GM18870 (cell line): ENCODE results near the gene TSHZ2.

Experiments used
- ATAC-seq: cut with Tn5 transposase; IDR thresholded peaks from one replicate; pipeline ENCODE4 v1.9.1; 2021; ENCODE audit warnings: moderate library complexity; ENCODE audit not compliant: unreplicated experiment

The TSHZ2 gene

DNA sequence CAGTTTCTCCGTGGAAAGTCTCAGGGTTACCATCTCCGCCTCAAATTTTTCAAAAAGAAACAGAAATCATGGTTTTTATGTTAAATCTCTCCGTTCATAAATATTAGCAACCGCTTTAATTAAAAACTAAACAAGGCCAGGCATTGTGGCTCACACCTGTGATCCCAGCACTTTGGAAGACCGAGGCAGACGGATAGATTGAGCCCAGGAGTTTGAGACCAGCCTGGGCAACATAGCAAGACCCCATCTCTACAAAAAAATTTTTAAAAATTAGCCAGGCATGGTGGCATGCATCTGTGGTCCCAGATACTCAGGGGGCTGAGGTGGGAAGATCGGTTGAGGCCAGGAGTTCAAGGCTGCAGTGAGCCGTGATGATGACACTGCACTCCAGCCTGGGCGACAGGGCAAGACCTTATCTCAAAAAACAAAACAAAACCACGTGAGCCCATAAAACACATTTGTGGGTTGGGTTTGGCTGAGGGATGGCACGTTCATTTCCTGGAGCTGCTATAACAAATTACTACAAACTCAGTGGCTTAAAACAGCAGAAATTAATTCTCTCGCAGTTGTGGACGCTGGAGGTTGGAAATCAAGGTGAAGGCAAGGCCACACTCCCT lies 398.3 kb downstream of the TSHZ2 start:
- no peak for ATAC-seq

DNA sequence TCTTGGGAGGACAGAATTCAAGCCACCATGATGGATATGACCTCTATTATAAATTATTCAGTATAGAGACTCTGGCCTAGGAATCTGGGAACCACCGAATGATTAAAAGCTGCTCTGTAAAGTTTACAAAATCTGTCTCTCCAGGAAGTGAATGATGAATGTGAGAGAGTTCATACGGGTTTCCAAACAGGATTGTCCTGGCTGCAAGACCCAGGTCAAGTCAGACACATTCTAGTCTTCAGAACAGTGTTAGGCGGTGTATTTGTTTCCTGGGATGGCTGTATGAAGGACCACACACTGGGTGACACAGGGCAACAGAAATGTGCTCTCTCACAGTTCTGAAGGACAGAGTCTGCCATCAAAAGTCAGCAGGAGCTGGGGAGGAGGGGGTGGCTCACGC lies 399.1 kb downstream of the TSHZ2 start:
- ATAC-seq: no peak

DNA sequence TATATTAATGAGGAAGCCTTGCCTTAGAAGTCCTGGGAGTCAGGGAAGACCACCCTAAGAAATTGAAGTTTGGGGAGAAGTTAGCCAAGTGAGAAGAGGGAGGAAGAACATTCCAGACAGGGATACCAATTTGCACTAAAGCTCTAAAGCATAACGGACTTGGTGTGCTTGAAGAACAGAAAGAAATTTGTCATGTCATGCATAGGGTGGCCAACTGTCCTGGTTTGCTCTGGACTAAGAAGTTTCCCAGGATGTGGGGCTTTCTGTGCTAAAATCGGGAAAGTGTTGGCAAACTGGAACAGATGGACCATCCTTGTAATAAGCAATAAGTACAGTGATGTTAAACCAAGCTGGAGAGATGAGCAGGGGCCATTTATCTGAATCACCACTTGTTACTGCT lies 403.9 kb downstream of the TSHZ2 start:
- ATAC-seq: no peak

DNA sequence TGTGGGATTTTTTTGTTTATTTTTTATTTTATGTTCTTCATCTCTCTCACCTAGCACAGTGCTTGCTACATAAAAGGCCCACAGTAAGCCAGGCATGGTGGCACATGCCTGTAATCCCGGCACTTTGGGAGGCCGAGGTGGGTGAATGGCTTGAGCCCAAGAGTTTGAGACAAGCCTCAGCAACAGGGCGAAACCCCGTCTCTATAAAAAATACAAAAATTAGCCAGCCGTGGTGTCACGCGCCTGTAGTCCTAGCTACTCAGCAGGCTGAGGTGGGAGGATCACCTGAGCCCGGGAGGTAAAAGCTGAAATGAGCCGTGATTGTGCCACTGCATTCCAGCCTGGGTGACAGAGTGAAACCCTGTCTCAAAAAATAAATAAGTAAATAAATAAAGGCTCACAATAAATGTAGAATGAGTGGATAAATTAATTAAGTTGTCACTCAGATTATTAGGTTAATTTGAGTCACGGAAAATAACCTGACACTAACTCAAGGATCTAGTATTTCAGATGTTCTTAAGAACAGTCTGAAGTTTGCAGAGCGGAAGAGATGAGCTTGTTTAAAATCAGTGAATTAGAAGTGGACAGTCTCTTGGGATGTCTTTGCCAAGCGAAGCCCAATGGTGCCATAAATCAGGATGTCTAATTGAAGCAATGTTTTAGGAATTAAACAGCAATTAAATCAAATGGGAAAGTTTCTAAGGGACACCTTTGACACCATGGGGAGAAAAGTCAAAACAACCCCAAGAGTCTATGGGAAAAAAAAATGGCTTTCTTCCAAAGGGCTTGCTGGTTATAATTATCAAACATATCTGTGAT lies 407.1 kb downstream of the TSHZ2 start:
- no peak for ATAC-seq

DNA sequence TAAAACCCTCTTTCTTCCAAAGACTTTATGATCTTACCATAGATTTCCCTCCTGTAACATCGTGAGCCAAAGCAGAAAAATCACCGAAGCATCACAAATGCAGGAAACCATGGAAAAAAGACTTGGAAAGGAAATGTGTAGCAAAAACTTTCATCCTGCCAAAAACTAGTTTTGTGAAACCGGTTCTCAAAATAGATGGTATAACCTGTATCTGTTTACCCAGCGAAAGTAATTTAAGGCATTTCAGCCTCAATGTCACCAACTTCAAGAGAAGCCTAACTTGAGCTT lies 407.6 kb downstream of the TSHZ2 start:
- ATAC-seq: no peak

DNA sequence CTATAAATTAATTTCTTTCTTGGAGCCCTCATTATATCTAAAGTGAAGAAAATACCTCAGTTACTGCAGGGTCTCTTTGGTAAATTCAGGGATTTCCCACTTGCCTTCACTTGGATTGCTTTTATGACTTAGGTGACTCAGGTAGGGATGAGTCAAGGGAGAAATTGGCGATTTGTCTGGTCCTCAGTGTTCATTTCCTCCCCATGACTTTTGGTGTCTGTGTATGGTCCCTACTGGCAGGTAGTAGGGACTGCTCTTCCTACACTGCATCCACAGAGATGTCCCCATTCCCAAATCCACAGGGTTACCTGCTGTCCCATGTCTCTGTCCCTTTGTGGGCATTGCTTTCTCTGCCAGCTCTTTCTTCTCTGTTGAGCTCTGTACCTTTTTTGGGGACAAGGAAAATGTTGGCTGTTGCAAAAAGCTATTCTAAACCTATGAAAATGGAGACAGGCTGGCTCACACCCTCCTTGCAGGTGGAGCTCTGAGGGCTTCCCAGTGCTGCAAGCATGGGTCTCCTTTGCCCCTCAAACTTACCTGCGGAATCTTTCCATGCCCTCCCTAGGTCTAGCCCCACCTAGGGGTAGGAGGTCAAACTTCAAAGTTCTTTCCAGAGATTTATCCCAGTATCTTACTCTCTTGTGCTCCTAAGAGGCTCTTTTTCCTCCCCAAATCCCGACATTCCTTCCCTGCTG lies 409.6 kb downstream of the TSHZ2 start:
- ATAC-seq: no peak

DNA sequence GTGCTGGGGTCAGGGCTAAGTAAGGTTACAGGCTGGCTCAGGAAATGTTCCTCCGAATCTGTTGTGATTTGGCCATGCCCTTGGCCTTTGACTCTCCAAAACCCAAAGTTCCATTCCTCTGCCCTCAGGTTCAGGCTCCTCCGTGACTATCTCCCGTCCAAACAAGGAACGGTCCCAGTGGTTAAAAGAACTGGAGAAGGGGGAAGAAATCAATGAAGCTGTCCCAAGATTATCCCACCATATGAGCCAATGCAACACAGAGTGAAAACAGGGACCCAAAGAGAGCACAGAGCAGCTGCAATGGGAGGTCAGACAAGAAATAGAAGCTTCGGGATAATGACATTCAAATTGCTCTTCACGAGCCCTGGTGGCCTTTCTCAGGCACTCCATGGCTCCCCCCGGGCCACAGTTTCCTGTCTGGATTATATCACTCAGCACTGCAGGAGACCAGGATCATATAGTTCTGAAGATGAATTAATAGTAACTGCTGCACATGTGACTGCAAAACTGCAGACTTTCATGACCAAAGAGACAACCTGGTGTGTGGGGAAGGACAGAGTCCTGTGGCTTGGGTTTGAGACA lies 410.2 kb downstream of the TSHZ2 start:
- no peak for ATAC-seq

DNA sequence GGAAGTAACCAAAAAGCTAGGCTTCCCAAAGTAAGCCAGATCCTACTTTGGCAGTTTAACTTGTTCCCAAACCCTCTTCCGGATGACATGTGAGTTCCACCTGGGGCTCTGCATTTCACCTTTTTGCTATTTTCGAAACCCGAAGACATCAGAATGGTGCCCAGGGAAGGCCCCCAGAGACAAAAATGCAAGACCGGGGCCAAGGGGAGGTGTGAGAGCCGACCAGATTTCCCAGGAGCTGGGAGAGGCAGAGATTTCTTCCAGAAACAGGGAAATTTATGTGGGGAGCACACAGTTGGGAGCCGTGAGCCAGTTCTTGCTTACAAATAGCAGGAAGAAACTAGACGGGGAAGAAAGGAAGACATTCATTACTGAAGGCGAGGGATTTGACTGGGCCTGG lies 411.8 kb downstream of the TSHZ2 start:
- ATAC-seq: no peak

DNA sequence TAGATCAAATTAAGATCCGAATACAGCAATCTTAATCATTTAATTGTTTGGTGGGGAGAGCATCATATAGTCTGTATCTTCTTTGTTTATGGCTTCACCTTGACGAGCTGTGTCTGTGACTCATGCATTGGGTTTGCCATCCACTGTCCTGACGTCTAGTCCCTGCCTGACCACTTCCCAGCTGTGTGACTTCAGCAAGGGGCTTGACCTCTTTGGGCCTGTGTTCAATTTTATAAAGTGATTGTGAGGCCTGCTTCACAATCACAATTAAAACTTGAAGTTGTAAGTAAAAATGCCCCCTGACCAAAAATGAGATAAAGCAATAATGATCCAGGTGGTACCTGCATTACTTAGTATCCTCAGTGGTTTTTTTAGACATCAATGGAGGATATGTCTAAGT lies 412.2 kb downstream of the TSHZ2 start:
- no peak for ATAC-seq

DNA sequence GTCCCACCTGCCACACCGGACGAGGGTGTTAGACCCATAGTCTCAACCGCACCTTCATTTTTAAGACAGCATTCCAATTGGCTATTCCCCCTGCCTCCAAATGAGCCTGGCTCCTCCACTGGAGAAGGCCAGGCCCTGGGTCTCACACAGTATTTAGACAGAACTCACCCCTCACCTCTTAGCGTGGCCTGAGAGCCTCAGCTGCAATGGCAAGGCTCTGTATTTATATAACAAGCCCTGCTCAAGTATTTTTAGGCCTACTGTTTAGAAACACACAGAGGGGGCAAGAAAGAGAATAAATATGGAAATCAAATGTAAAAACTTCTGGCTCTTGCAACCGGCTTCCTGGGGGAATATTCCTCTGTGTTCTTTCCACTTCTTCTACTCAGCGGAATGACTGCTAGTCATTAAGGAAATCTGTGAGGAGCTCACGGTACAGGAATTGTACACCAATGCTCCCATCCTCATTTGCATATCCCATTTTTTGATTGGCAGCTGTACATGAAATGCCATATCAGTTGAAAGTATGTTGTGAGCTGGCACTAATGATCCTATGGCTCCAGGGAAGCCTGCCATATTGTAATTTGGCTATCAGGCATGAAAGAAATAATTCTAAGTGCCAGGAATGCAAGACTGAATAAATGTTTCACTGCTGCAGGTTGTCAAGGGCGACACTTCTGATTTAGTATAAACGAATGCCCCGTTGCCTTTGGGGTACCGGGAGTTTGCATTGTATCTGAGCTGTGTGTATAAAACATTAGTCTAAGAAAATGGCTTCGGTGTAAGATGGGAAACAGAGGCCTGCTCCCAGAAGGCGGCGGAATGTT lies 414.0 kb downstream of the TSHZ2 start:
- ATAC-seq: no peak

DNA sequence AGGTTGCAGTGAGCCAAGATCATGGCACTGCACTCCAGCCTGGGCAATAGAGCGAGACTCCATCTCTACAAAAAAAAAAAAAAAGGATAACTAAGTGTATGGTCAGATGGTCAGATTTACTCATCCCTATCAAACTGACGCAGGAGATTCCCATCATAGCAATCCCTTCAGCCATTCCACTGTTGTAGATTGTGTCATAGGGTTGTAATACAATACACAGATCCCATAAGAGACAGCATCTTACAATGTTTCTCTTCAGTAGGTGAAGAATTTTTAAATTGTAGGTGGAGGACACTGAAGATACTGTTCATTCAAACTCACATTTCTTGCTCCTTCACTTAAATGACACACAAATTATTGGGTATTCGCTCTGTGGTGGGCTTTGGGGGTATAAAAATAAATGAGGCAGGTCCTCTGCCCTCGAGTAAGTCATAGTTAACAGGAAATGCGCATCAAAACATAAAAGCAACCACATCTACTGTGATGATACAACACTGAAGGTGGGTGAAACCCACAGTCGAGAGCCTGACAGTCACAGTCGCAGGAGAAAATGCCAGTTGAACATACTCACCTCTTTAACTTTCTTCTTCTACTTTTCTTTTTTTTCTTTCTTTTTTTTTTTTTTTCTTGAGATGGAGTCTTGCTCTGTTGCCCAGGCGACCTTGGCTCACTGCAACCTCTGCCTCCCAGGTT lies 416.0 kb downstream of the TSHZ2 start:
- no peak for ATAC-seq

DNA sequence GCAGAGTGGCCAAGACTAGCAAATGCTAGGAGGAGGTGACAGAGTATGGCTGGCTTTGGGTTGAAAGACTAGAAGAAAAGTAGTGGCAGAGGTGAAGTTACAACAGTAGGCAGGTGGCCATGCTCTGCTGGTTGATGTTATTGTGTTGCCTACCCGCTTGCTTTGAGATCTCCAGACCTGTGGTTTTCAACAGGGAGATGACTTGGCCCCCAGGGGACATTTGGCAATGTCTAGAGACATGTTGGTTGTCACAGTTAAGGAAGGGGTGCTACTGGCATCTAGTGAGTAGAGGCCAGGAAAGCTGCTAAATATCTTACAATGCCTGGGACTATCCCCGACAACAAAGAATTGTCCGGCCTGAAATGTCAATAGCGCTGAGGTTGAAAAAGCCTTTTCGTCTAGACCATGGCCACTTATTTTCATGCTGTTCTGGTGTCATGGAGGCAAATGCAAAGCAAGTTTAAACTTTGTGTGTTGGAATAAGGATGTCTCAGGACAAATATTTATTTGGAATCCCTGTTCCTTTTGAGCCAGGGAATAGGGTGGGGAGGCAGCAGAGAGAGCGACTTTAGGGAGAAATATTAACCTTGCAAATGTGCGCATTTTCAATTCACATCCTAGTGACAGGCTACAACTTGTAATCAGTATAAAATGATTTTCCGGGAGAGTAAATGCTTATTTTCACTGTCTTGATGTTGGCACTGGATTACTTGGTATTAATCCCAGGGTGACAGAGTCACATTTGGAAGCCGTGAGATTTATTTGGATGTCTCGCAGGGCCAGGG lies 417.6 kb downstream of the TSHZ2 start:
- no peak for ATAC-seq

DNA sequence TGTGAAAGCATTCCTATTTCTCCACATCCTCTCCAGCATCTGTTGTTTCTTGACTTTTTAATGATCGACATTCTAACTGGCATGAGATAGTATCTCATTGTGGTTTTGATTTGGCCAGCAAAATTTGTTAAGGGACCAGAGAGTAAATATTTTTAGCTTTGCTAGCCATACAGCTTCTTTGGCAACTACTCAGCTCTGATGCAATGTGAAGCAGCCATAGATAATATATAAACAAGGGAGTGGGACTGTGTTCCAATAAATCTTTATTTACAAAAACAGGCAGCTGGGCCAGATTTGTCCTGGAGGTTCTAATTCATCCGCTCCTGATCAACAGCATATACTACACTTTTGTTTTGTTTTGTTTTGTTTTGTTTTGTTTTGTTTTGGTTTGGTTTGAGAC lies 418.6 kb downstream of the TSHZ2 start:
- ATAC-seq: no peak

DNA sequence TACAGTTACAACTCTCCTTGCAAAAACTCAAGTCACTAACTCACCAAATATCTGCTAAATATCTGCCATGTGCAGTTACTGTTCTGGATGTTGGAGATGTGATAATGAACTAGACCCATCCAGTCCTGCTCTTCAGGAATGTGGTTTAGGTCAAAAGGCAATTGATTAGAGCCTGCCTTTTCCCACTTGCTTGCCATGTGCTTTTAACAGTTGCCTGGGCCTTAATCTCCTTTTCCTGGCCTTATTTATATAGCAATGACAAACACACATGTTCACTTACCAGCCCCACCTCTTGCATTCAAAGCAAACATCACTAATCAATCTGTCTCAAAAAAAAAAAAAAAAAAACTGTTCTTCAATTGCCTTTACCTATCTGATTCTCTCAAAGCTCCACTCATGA lies 422.3 kb downstream of the TSHZ2 start:
- ATAC-seq: no peak

DNA sequence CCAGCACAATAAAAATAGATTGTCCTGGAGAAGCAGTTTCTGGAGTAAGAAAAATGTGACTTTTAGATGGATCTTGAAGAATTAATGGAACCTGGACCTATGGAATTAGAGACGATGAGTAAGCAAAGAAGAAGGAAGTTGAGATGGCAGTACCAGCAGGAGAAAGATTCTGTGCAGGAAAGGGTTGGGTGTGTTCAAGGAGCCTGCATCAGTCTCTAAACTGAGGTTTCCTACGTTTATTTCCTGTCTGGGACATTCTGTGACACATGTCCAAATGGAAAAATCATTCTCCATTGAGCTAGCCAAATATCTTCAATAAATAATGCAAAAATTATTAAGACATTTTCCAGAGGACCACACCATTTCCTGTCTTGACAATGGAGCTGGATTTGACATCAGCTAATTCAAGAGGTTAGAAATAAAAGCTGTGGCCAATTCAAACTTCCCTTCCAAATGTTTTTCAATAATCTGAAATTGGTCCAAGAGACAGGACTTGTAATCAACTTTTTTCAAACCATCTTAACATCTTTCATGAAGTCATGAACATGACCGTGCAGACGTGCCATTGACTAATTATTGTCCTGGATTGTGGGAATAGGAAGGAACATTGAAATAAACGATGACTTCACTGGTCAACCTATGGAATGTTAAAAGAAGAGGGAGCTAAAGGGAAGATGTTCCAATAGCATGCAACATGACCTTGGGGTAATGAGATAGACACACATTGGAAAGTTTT lies 423.2 kb downstream of the TSHZ2 start:
- ATAC-seq: no peak

DNA sequence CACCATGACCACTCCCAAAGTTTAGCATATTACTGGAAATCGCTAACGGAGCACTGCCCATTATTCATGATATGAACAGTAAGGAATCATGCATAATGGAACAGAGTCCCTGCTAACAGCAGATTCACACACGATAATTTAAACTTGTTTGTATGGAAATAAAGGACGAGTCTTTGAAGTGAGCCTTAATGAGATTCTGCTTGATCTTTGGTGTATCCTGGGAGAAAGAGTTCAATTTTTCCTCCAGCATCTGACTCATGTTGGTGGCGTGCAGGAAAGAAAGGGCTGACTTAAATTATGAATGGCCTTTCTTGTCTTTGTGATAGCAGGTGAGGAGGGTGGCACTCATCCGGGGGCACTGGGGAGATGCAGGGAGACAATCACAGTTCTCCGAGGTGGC lies 426.9 kb downstream of the TSHZ2 start:
- no peak for ATAC-seq

DNA sequence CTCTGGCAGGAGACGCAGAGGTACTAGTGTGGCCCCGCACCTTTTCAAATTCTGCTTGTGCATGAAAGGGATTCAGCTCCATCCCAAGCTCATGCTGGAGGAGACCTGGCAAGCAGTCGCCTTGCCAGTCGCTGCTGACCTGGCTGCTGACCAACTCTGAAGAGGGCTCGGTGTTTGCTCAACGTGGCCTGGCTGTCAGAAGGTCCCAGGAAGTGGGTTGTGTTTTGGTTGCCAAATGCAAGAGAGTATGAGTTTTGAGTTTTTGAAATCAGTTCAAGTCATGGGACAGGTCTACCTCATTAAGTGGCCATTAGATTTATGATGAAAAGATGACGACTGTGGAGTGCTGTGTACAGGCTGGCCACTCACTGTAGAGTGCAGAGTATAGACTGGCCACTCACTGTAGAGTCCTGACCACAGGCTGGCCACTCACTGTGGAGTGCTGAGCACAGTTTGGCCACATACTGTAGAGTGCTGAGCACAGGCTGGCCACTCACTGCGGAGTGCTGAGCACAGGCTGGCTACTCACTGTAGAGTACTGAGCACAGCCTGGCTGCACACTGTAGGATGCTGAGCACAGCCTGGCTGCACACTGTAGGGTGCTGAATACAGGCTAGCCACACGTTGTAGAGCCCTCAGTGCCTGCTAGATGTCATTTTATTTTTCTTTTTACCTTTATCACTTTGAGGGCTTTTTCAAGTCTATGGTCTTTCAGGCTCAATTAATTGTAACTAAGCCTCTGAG lies 427.6 kb downstream of the TSHZ2 start:
- no peak for ATAC-seq

DNA sequence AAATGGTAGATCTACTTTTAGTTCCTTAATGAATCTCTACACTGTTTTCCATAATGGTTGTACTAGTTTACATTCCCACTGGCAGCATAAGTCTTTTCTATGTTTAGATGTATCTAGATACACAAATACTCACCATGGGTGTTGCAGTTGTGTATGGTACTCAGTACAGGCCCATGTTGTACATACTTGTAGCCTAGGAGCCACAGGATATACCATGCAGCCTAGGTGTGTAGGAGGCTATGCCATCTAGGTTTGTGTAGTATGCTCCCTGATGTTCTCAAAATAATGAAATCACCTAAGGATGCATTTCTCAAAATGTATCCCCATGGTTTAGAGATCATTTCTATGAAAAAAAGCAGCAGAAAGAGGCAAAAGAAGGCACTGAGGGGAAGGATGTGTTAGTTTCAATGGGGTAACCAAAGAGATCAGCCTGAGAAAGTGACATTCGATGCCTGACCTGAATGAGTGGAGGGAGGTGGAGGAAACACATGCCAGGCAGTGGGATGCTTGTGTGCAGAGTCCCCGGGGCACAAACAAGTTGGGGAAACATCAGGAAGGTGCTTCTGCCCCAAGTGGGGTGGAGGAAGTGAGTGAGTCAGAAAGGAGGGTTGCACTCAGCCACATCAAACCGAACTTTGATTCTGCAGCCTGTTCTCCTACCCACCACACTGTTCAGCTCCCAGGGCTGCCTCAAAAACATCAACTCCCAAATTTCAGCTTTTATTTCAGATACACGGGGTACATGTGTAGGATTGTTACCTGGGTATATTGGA lies 430.3 kb downstream of the TSHZ2 start:
- ATAC-seq: no peak
